Lower leg skin (tissue), 3 donors: ENCODE data around the gene FGD4.

Source experiments
- CTCF ChIP-seq, 3 donors: fragments of 450-650 bp; IDR thresholded peaks; one replicate each; pipeline ENCODE4 v1.5.1; 2016; ENCODE audit warnings: antibody characterized with exemption in 3 of 3, mild to moderate bottlenecking in 3 of 3, moderate library complexity in 2 of 3
- POLR2A ChIP-seq, 2 donors: fragments of 450-650 bp; IDR thresholded peaks; one replicate each; pipeline ENCODE4 v1.6.1; 2016 to 2017; ENCODE audit warnings: antibody characterized with exemption in 2 of 2, mild to moderate bottlenecking in 1 of 2, moderate library complexity in 1 of 2

DNA sequence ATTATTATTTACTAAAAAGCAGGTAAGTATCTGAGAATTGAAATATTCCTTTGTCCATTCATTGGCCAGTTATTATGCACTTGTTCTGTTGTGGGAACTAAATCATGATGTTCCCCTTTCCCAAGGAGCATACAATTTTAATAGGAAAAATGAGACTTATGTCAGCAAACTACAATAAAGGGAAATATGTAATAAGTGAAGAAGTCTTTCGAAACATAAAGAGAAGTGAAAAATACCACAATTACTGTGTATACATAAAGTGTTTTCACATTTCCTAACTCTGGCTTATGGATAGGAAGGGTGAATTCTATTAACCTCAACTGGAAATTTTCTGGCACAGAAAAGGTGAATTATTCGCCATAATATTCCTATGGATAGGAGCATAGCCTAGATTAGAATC is 201.3 kb downstream of the FGD4 start:
- no peak for TF ChIP-seq CTCF (IDR thresholded peaks at IDR 0.05)
- no peak for TF ChIP-seq POLR2A (IDR thresholded peaks at IDR 0.05)
